ENCODE data around the gene CBX8.

DNA sequence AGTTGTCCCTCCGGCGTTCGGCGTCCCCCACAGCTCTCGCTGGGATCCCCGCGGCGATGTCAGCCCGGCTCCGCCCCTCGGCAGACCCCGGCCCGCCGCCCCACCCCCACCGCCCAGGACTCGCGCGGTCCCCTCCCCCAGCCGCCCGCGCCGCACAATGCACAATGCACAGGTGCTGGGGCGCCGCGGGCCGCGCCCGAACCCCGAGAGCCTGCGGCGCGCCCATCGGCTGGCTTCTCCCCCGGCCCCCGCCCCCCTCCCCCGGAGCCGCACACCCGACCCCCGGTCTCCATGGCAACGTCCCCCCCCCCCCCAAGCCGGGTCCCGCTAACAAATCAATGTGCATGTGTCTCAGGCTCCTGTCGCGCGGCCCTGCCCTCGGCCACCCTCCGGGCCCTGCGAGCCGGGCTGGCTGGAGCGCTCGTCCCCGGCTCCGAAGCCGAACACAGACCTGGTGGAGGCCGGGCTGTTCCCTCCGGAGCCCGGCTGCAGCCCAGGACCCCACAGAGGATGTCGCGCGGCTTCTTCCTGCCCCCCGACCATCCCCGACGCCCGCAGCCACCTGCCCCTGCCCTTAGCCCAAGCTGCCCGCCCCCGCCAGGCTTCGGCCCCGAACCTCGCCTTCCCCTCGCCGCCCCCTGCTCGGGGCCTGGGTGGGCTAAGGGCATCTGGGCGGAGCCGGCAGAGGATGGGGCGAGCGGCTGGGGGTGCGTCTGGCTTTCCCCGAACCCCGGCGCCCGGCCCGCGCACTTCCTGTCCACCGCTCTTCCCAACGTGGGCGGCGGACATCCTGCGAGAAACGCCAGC lies 818 bp upstream of the CBX8 start:
- TF ChIP-seq EP300 (IDR thresholded peaks at IDR 0.05): no peak
- TF ChIP-seq, protein P1, sequence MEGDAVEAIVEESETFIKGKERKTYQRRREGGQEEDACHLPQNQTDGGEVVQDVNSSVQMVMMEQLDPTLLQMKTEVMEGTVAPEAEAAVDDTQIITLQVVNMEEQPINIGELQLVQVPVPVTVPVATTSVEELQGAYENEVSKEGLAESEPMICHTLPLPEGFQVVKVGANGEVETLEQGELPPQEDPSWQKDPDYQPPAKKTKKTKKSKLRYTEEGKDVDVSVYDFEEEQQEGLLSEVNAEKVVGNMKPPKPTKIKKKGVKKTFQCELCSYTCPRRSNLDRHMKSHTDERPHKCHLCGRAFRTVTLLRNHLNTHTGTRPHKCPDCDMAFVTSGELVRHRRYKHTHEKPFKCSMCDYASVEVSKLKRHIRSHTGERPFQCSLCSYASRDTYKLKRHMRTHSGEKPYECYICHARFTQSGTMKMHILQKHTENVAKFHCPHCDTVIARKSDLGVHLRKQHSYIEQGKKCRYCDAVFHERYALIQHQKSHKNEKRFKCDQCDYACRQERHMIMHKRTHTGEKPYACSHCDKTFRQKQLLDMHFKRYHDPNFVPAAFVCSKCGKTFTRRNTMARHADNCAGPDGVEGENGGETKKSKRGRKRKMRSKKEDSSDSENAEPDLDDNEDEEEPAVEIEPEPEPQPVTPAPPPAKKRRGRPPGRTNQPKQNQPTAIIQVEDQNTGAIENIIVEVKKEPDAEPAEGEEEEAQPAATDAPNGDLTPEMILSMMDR (IDR thresholded peaks at IDR 0.05): no peak

All from sigmoid colon (tissue), 4 donors.